Cardiac septum (tissue), 1 donor: ENCODE data around the gene MSLN. TPM values are rescaled to one million over a fixed set of nuclear protein-coding genes. Genes with fewer than 3 reads are reported as not detected.

ENCODE experiments used
- DNase-seq: peaks from one replicate; pipeline ENCODE4 v3.0.0-alpha.2; 2020; ENCODE audit warnings: low spot score
- intact Hi-C: fragments of 100-400 bp; cut with DNase I; formaldehyde crosslinking; loops from one replicate; pipeline ENCODE4 v1.14.0; 2022
- total RNA-seq: library from RNA; stranded (reverse); fragmentation: NEBNext Ultra II Directional; extraction: Animal tissue kit (Norgen Biotek cat#: 25700); gene quantifications from one replicate; pipeline ENCODE4 v1.2.1, GENCODE V29; 2021
- donor health status: DM: no; HTN: no; CAD: no.

The MSLN gene
- total RNA-seq, 1 donor from 2014 or later = not detected

GRCh38 chr16:721765-722540, 38.6 kb upstream of the MSLN start:
- DNase-seq = no peak
- intact Hi-C loops = loop anchor here (2.0 kb wide), 1 partner anchor 19 kb away; the partner anchor contains the start of gene CIAO3

GRCh38 chr16:722835-723633, 37.5 kb upstream of the MSLN start:
- intact Hi-C loops = no loop called here
- DNase-seq = no peak

- no peak for DNase-seq
- intact Hi-C loops = no loop called here
Observed at GRCh38 chr16:723695-724094, 36.8 kb upstream of the MSLN start.

GRCh38 chr16:724188-725040, 36.1 kb upstream of the MSLN start:
- no peak for DNase-seq
- intact Hi-C loops = no loop called here

DNA sequence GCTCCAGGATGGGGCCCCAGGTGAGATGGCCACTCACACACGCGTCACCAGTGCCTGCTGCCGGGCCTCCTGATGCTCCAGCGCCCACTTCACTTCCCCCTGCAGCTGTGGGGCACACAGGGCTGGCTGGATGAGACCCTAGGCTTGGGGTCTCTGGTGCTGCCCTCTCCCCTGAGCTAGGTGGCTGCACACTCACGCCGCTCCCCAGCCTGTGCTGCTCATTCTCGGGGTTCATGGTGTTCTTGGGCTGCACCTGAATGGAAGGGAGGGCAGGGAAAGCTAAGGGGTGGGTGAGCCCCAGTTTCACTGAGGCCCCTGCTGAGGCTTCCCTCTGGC, 35.5 kb upstream of the MSLN start:
- no peak for DNase-seq
- intact Hi-C loops = no loop called here

DNA sequence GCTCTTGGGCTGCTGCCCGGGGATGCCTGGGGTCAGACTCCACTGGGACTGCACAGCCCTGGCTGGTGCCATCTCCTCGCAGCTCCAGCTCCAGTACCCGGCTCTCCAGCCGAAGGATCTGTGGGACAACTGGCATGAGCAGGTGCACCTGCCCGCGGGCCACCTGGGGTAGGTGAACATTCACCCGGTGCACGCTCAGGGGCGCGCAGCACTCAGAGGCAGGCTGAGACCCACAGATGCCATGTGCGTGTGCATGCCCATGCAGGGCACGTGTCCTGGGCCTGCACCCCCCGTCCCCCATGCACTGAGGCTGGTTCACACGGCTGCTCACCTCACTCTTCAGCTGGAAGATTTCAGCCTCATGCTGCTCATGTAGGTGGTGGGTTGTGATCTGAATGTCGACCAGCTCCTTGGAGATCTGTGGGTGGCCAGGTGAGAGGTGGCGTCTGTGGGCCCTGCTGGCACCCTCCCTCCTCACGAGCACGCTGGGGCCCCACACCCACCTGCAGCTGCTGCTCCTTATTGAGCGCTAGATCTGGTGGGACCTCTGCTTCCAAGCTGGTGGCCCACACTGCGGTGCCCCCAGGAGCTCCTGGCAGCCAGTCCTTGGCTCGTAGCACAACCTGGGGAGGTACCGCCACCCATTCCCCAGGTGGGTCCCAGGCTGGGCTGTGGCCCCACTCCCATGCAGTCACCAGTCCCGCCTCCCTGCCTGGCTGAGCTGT, 34.9 kb upstream of the MSLN start:
- intact Hi-C loops = no loop called here
- DNase-seq = no peak

- intact Hi-C loops = no loop called here
- DNase-seq = no peak
Observed at GRCh38 chr16:726188-726437, 34.4 kb upstream of the MSLN start.

GRCh38 chr16:726438-727290, 33.9 kb upstream of the MSLN start, which contains the start of the genes CCDC78 and HAGHL:
TSS of gene CCDC78 (minus strand) at chr16:726443. CDS start at chr16:726367, 76 bp downstream.
TSS of gene HAGHL (plus strand) at chr16:727106. CDS start at chr16:727510, 404 bp downstream.
- intact Hi-C loops = no loop called here

GRCh38 chr16:727291-727977, 33.1 kb upstream of the MSLN start:
- no peak for DNase-seq
- intact Hi-C loops = no loop called here

More at GRCh38 chr16:726438-727290, 33.9 kb upstream of the MSLN start, which contains the start of the genes CCDC78 and HAGHL:
- DNase-seq = no peak

- DNase-seq = no peak
- intact Hi-C loops = no loop called here
Observed at GRCh38 chr16:728131-728889, 32.2 kb upstream of the MSLN start.

DNA sequence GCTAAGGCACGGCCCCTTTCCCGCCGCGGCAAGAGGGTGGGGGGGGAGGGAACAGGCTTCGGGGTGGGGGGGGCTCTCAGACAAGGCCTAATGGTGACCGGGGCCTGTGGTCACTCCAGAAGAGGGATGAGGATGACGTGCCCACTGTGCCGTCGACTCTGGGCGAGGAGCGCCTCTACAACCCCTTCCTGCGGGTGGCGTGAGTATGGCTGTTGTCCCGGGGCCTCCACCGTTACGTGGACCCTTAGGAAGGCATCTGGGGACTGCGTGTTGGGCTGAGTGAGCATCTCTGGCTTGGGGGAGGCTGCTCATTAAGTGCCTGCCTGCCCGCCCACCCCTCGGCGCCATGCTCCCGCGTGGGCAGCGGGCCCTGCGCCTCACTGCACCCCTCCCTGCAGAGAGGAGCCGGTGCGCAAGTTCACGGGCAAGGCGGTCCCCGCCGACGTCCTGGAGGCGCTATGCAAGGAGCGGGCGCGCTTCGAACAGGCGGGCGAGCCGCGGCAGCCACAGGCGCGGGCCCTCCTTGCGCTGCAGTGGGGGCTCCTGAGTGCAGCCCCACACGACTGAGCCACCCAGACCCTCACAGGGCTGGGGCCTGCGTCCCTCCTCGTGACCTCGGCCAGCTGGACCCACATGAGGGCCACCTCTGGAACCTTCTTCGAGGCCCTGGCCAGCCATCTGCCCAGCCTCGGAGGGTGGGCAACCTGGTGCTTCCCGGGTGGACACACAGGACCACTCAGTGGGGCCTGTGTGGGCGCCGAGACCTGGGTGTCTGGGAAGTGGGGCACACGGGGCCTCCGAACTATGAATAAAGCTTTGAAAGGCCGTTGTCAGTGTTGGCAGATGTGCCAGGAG, 31.4 kb upstream of the MSLN start:
- intact Hi-C loops = no loop called here
- DNase-seq = no peak

DNA sequence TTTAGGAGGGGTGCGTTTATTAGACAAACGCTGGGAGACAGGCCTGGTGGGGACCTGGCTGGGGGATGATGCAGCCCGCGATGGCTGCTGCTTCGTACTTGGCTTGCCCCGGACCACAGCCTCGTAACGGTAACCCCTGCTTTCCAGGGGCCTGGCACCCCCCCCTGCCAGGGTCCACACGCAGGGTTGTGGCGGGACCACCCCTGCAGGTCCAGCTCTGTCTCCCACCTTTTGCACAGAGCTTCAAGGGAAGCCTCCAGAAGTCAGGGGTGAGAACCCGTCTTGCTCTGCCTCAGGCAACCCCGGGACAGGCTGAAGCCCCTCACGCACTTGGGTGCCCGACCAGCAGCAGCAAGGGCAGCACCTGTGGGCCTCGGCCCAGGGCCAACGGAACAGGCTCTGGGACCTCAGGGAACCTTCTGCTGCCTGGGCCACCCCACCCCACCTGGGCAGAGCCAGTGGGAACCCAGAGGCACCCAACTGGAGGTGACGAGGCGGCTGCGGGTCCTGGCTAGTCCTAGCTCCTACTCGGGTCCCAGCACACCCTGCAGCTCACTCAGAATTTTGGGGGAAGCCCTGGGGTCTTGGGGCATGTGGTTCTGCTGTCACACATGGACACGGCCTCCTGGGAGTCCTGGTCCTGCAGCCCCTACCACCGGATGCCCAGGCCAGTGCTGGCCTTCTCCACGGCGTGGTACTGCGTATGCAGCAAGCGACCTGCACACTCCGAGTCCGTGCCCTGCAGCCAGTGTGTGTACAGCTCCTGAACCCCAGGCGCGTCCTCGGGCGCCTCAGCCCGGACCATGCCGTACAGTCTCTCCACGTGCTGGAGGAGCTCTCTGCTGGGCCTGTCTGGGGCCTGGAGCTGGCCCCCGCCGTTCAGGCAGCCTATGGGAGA, 30.5 kb upstream of the MSLN start:
- DNase-seq = no peak
- intact Hi-C loops = no loop called here

DNA sequence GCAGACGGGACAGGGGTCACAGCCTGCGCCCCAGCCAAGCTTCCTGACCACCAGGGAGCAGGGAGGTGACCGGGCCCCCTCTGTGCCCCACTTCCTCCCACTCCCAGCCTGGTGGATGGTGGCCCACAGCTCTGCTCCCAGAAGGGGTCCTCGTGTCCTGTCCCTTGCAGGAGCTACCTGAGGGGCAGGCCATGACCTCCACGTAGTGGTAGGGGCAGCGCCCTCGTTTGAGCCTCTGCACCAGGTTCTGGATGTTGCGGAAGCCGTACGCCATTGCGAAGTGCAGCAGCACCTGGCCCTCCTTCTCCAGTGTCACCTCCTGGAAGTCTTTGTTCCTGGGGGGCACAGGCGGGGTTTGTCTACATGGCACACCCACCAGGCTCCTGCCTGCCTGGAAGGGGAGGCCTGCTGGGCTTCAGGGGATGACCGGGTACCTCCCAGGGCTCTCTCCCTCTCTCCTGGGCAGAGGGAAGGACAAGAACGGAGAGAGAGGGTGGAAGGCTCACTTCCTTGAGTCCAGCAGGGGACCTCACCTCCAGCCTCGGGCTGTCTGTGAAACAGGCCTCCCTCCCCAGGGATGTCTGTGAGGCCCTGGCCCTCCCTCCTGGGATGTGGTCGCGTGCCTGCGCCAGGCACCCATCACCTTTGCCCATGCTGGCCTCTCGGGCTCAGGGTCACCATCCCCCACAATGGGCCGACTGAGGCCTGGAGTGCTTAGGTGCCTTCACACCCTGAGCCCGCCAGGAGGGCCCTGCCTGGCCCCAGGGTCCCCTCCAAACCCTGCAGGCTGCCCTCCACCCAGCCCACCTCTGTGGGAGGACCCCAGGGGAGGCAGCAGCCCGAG, 29.6 kb upstream of the MSLN start:
- DNase-seq = no peak
- intact Hi-C loops = no loop called here

DNA sequence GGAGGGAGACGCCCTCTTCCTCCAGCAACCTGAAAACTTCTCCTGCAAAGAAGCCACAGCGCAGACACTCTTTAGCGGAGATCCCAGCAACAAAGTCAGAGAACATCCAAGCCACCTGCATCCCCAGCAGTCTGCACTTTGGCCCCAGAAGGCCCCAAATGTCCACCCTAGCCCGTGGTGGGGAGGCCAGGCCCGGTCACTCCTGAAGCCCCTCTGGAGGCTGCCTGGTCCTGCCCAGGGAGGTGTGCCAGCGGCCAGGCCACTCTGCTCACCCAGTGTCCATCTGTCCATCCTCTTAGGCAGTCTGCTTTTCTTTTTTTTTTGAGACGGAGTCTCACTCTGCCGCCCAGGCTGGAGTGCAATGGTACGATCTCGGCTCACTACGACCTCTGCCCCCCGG, 28.2 kb upstream of the MSLN start:
- no peak for DNase-seq
- intact Hi-C loops = no loop called here

DNA sequence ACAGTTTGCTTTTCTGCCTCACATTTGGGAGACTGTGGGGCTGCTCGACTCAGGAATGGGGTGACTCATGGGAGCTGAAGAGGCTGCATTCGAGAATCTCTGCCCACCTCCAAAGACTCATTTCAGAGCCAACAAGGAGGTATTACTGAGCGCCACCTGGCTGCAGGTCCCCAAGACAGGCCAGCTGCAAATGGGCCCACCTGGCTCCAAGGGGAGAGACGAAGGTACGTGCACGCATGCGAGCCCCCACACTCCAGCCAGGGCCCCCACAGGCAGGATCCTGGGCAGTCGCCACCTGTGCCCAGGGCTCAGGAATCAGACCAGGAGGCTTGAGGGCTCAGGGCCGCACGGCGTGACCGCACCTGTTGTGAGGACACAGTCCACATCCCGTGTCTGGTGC, 27.6 kb upstream of the MSLN start:
- intact Hi-C loops = no loop called here
- no peak for DNase-seq
